ENCODE results near the gene SEZ6.

Gene SEZ6

DNA sequence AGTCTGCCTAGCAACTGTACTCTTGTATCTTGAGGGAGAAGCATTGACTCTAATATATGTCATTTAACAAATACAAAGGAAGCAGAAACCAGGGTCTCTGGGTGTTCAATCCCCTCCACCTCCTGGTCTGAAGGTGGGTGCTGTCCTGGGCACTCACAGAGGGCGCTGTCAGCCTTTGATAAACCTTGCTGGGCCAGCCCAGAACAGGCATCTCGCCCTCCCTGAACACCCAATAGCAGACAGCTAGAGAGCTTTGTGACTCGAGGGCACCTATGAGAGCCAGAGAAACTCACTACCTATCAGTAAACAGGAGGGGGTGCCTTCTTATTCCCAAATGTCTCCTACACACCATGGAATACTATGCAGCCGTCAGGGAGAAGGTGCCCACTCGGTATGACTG is 30.8 kb upstream of the SEZ6 start:
- no peak for DNase-seq

DNA sequence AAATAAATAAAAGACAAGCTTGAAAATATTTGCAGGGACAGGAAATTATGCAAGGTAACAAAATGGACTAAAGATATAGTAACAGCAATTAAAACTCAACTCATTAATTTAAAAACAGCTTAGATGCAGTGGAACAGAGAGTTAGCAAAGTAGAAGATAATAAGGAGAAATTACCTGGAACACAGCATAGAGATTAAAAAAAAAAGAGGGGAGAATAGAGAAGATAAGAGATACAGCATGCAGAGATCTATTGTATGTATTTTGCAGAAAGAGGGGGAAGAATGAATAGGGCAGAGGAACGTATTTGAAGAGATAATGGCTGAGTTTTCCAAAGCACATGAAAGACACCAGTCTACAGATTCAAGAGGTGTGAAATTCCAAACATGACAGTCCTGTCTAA is 28.7 kb upstream of the SEZ6 start:
- no peak for DNase-seq

DNA sequence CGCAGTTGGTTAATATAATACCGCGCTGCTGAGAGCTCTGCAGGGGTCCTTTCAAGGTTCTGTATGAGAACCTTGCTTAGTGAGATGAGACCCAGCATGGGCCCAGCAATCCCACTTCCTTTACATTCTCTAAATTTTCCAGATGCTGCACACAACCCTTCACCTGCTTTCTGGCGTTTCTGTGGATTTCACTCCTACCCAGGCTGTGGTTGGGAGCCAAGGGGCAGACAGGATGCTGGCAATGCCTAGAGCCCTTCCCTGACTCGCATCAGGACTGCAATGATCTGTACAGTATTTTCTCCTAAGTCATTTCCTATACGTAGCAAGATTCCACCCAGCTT is 27.0 kb upstream of the SEZ6 start:
- DNase-seq: no peak

DNA sequence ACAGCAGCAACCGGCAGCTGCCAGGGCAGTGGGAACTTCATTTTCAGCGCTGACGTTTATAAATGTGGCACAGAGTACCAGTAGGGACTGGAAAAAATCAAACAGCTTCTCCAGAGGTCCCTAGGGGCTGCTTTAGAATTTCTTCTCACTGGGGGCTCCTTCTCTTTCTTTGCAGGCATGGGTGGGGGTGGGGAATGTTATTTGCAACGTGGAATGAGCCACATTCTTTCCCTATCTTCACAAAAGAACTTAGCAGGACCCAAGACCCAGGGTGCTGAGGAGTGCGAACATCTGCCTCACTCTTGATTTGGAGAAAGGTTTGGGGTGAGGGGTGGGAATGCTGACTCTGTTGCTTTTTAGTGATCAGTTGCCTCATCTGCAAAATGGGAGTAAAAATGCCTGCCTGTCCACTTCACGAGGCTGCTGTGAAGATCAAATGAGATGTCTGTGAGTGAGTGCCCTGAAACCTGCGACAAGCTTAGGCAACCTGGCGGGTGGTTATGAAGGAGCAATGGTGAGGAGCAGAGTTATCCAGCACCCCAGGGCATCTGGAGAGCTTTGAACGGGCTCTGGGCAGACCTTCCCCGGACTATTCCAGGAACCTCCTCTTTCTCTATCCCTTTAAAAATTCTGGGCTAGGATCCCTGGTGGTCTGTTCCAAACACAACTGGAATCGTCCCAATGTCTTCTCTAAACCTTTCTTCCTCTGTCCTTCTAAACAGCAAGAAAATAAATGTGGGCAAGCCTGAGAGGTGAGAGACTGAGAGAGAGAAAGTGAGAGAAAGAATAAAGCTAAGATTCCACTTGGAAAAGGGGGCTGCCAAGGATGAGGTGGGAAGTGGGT is 26.4 kb upstream of the SEZ6 start:
- no peak for DNase-seq

- DNase-seq: no peak
These were observed 25.7 kb upstream of the SEZ6 start for GRCh38 chr17:29031488-29031887.

GRCh38 chr17:29024316-29024952 is 18.6 kb upstream of the SEZ6 start:
- DNase-seq: no peak

GRCh38 chr17:29022074-29022473 is 16.2 kb upstream of the SEZ6 start:
- DNase-seq: no peak

DNA sequence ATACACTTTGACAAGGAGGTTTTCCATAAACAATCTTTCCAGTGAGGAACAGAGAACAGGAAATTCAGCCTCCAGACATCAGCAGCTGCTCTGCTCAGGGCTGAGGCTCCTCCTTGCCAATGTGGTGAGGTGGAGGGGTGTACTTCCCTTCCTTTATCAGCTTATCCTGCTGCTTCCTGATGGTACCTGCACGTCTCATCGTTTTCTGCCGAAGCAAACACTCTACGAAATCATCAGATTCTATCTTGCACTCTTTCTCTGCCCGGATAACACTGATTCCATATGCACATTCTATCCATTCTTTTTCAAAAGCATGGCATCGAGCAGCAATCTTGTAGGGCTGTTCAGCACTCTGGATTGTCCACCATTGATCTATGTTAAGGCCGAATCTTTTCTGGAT is 15.4 kb upstream of the SEZ6 start:
- no peak for DNase-seq

- no peak for DNase-seq
These were observed 14.7 kb upstream of the SEZ6 start for GRCh38 chr17:29020576-29020975.

- DNase-seq: no peak
These were observed 13.8 kb upstream of the SEZ6 start for GRCh38 chr17:29019475-29020181.

GRCh38 chr17:29018788-29019474 is 13.1 kb upstream of the SEZ6 start:
- no peak for DNase-seq

GRCh38 chr17:29016345-29017210 is 10.7 kb upstream of the SEZ6 start:
- no peak for DNase-seq

DNA sequence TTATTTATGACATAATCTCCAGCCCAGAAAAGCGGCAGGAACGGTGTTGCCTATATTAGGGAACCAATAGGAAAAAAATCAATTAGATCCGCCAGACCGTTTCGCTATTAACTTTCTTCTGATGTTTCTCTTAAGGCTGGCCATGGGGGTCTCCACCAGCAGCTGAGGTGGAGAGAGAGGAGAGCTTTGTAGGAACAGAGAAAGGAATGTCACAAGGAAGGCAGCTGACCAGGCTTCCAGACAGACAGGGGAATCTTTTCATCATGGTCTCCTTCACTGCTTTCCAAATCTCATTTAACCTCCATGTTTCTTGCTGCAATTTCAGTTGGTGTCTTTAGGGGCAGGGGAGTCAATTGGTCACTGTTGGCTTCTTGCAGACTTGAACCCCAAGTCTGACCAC is 8.9 kb upstream of the SEZ6 start:
- DNase-seq: no peak

GRCh38 chr17:29012535-29012934 is 6.7 kb upstream of the SEZ6 start:
- DNase-seq: no peak

GRCh38 chr17:29010586-29010985 is 4.8 kb upstream of the SEZ6 start:
- DNase-seq: no peak

- DNase-seq: no peak
These were observed 4.3 kb upstream of the SEZ6 start for GRCh38 chr17:29010129-29010528.

- no peak for DNase-seq
These were observed 2.8 kb upstream of the SEZ6 start for GRCh38 chr17:29008591-29008990.

GRCh38 chr17:29007860-29008455 is 2.1 kb upstream of the SEZ6 start:
- DNase-seq: no peak

- no peak for DNase-seq
These were observed 1.6 kb upstream of the SEZ6 start for GRCh38 chr17:29007456-29007855.

GRCh38 chr17:29004081-29004692 is 1.6 kb downstream of the SEZ6 start:
- DNase-seq: no peak

DNA sequence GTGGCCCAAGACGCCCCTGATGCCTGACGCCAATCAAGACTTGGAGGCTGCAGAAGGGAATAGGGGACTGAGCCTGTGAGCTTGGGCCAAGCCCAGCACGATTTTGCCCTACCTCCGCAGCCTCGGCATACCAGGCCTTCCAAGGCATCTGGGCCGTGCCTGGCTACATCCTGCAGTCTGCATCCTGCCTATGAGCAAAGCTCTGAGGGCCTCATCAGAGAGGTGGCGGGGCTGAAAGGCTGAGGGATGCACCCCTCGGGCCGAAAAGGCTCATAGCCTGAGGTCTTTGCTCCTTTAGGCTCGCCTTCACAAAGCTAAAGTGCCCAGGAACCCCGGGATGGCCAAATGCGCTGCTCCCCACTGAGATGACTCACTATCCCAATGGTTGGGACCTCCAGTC is 2.5 kb downstream of the SEZ6 start:
- DNase-seq: no peak

DNA sequence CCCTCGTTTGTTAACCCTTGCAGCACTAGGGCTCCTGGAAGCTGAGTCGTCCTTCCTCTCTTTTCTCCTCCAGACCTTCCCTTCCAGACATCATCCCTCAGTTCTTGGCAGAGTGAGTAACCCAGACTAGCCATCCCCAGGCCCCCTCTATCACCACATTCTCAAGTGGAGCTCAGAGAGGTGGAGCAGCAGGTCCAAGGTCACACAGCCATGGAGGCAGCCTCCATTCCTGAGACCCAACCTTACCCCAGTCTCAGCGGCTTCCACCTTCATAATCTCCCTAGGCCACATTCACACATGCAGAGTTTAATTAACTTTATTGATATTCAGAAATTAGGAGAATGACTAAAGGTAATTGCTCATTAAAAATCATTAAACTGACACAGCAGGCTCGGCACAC is 3.0 kb downstream of the SEZ6 start:
- no peak for DNase-seq
